ENCODE results near the gene MLLT6. TPM values are rescaled to one million over a fixed set of nuclear protein-coding genes. Genes with fewer than 3 reads are reported as not detected.

MLLT6 gene
- total and polyA plus RNA-seq, 10 of the 15 experiments (the other 5 are each of a cell fraction or from before 2014, with no cell fraction given), result 4.8 to 105 (median 36.3) TPM

DNA sequence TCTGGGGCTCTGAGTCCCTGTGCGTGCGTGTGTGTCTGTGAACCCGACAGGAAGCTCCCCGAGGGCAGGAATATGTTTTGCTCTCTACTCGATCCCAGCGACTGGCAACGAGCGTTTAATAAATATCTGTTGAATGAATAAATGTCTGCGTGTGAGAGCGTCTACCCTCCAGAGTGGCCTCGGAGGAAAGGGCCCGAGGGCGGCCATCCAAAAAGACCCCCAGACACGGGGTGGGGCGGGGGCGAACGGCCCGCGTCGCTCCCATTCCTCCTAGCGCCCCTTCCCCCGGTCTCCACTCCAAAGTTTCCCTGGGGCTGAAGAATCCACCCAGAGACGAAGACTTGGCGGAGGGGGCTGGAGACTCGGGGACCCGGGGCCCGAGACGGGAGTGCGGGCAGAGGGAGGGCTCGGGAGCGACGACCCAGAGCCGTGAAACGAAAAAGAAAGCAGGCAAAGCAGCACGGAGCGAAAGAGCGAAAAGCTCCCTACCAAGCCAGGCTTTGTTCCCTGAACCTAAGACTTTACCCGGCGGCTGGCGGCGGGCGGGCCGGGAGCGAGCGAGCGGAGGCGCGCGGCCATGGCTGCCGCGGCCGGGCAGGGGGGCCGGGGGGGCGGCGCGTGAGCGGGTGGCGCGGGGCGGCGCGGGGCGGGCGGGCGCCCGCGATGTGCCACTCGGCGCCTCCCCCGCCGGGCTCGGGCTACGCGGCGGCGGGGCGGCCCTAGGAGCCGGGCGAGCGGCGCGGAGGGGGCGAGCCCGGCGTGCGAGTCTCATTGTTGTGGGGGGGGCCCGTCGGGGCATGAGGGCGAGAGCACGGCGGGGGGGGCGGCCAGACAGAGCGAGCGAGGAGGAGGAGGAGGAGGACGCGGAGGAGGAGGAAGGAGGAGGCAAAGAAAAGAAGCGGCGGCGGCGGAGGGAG, at the start of gene MLLT6 (continued):
- TF ChIP-seq ZNF687 (IDR thresholded peaks at IDR 0.05), result no peak
- TF ChIP-seq IRF4 (IDR thresholded peaks at IDR 0.05; ENCODE audit: low read depth, low read length), result no peak
- no peak for TF ChIP-seq EP300 (IDR thresholded peaks at IDR 0.05; ENCODE audit: borderline replicate concordance in 1 of 2, control insufficient read depth in 1 of 2, low read depth in 2 of 2, low read length in 2 of 2)
- TF ChIP-seq RELA (IDR thresholded peaks at IDR 0.05; ENCODE audit: borderline replicate concordance, partially characterized antibody), result no peak
- TF ChIP-seq BCLAF1 (IDR thresholded peaks at IDR 0.05), result no peak
- no peak for TF ChIP-seq CEBPB (IDR thresholded peaks at IDR 0.05; ENCODE audit: borderline replicate concordance in 1 of 2, low read depth in 2 of 2, low read length in 2 of 2)
- TF ChIP-seq NR2C1 (IDR thresholded peaks at IDR 0.05), result no peak
- no peak for TF ChIP-seq PAX5 (IDR thresholded peaks at IDR 0.05; ENCODE audit: borderline replicate concordance, low read depth, low read length)
- TF ChIP-seq ELK1 (IDR thresholded peaks at IDR 0.05; ENCODE audit: low read depth, low read length), result no peak
- TF ChIP-seq CREB1 (IDR thresholded peaks at IDR 0.05; ENCODE audit: low read depth), result 0 out of 2 replicates have a peak, but pooled peaks have one; percentile 13
- no peak; the same call in 1 of the 2 replicates for TF ChIP-seq USF2 (IDR thresholded peaks at IDR 0.05; ENCODE audit: borderline replicate concordance, low read depth, low read length)
- TF ChIP-seq STAT3 (IDR thresholded peaks at IDR 0.05; ENCODE audit: low read depth, low read length), result no peak
- TF ChIP-seq YY1 (IDR thresholded peaks at IDR 0.05; ENCODE audit: low read depth, low read length), result peak; percentile 92
- no peak for TF ChIP-seq POLR2AphosphoS5 (IDR thresholded peaks at IDR 0.05; ENCODE audit: low read length)
- 0 out of 2 replicates have a peak, but pooled peaks have one; percentile 11 for TF ChIP-seq SMAD5 (IDR thresholded peaks at IDR 0.05; ENCODE audit: low read depth)
- no peak for TF ChIP-seq POU2F2 (IDR thresholded peaks at IDR 0.05; ENCODE audit: borderline replicate concordance, low read depth, low read length)
- TF ChIP-seq ETV6 (conservative IDR thresholded peaks at IDR 0.05 in 1 of 2, IDR thresholded peaks at IDR 0.05 in 1 of 2; ENCODE audit: borderline replicate concordance in 1 of 2, low read depth in 1 of 2), result 0 out of 4 replicates have a peak, but pooled peaks of 1 of the 2 experiments have one; percentile 32
